PFSK-1 (cell line): Measurements from ENCODE around the gene ARTN.

Source experiments
- FOXP2 ChIP-seq: optimal IDR thresholded peaks from 2 replicates; pipeline ENCODE3; 2011; ENCODE audit warnings: borderline replicate concordance, control low read depth, inconsistent platforms; ENCODE audit not compliant: insufficient read depth; ENCODE audit errors: extremely low read length, extremely low read depth
- POLR2AphosphoS5 ChIP-seq: IDR thresholded peaks from 2 replicates; pipeline ENCODE4 v1.6.1; 2012; ENCODE audit warnings: low read depth, mild to moderate bottlenecking, control low read depth, low read length, moderate library complexity
- REST ChIP-seq, 2 experiments: IDR thresholded peaks; 2 replicates each; pipeline versions ENCODE4 v1.6.1 to v1.8.0; 2011 to 2012; ENCODE audit warnings: low read depth in 2 of 2, low read length in 2 of 2, control low read depth in 1 of 2, inconsistent platforms in 1 of 2, mild to moderate bottlenecking in 1 of 2, moderate library complexity in 1 of 2; ENCODE audit not compliant: insufficient read depth in 1 of 2
- SIN3A ChIP-seq: IDR thresholded peaks from 2 replicates; pipeline ENCODE4 v1.6.1; 2012; ENCODE audit warnings: mild to moderate bottlenecking, low read length, moderate library complexity, borderline replicate concordance; ENCODE audit not compliant: insufficient read depth
- TAF1 ChIP-seq: IDR thresholded peaks from 2 replicates; pipeline ENCODE4 v1.6.1; 2012; ENCODE audit warnings: low read length, control low read depth, borderline replicate concordance; ENCODE audit not compliant: insufficient read depth

The ARTN gene

GRCh38 chr1:43971336-43971980 lies 37.9 kb downstream of the ARTN start:
- TF ChIP-seq FOXP2: no peak
- no peak for TF ChIP-seq REST (IDR thresholded peaks at IDR 0.05; ENCODE audit: insufficient read depth in 1 of 2, low read depth in 2 of 2, low read length in 2 of 2)
- TF ChIP-seq TAF1: no peak
- no peak for TF ChIP-seq POLR2AphosphoS5
- TF ChIP-seq SIN3A: no peak

- no peak for TF ChIP-seq REST (IDR thresholded peaks at IDR 0.05; ENCODE audit: insufficient read depth in 1 of 2, low read depth in 2 of 2, low read length in 2 of 2)
- TF ChIP-seq FOXP2: no peak
- TF ChIP-seq POLR2AphosphoS5: no peak
- TF ChIP-seq SIN3A: no peak
Observed at GRCh38 chr1:43973981-43974442, 40.4 kb downstream of the ARTN start.

GRCh38 chr1:43974443-43975248 lies 41.0 kb downstream of the ARTN start, which contains the start of gene ATP6V0B:
TSS of gene ATP6V0B (plus strand) at chr1:43974960. CDS start at chr1:43975041, 81 bp downstream.
- TF ChIP-seq FOXP2 (peak; percentile 88), REST (IDR thresholded peaks at IDR 0.05; ENCODE audit: insufficient read depth in 1 of 2, low read depth in 2 of 2, low read length in 2 of 2) (0 out of 4 replicates have a peak, but pooled peaks have one; percentile 5), POLR2AphosphoS5 (peak; percentile 70), SIN3A (0 out of 2 replicates have a peak, but pooled peaks have one; percentile 50), TAF1 (peak; percentile 48; the same call in 1 of the 2 replicates)

GRCh38 chr1:43975249-43975961 lies 41.8 kb downstream of the ARTN start:
- TF ChIP-seq REST (IDR thresholded peaks at IDR 0.05; ENCODE audit: insufficient read depth in 1 of 2, low read depth in 2 of 2, low read length in 2 of 2) (no peak), TAF1 (no peak), FOXP2 (no peak), POLR2AphosphoS5 (no peak), SIN3A (no peak)
